ENCODE results near the gene FAM111B.

The FAM111B gene

DNA sequence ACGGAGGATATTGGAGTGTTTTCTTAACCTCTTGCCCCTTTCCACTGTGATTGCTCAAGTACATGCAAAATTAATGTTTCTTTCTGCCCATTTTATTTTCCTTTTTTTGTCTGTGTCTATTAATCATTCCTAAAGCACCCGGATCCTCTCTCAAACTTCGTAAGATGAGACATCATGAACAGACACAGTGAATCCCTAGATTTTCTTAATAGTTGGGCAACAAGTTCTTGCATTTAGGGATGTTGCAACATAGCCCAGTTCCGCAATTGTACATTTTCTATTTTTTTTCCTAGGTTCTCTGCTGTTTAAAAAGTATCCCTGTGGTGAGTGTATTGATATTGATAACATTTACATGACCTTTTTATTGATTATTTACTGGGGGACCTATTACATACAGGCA lies 38.5 kb downstream of the FAM111B start:
- peaks cover 9% of the 10 kb centered on the region for H3K9me3 ChIP-seq (ENCODE audit: severe bottlenecking)
- no peaks in the 10 kb centered on the region for H3K36me3 ChIP-seq
- no peak overlapping the region for H3K4me3 ChIP-seq (ENCODE audit: low read depth, low read length)
- TF ChIP-seq, protein P1, sequence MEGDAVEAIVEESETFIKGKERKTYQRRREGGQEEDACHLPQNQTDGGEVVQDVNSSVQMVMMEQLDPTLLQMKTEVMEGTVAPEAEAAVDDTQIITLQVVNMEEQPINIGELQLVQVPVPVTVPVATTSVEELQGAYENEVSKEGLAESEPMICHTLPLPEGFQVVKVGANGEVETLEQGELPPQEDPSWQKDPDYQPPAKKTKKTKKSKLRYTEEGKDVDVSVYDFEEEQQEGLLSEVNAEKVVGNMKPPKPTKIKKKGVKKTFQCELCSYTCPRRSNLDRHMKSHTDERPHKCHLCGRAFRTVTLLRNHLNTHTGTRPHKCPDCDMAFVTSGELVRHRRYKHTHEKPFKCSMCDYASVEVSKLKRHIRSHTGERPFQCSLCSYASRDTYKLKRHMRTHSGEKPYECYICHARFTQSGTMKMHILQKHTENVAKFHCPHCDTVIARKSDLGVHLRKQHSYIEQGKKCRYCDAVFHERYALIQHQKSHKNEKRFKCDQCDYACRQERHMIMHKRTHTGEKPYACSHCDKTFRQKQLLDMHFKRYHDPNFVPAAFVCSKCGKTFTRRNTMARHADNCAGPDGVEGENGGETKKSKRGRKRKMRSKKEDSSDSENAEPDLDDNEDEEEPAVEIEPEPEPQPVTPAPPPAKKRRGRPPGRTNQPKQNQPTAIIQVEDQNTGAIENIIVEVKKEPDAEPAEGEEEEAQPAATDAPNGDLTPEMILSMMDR (IDR thresholded peaks at IDR 0.05; ENCODE audit: low read depth, low read length): no peak
- H3K27ac ChIP-seq: no peak overlapping the region
- H3K27me3 ChIP-seq (ENCODE audit: insufficient read depth, low read depth, severe bottlenecking): peaks cover 81% of the 10 kb centered on the region
- no peak for DNase-seq

DNA sequence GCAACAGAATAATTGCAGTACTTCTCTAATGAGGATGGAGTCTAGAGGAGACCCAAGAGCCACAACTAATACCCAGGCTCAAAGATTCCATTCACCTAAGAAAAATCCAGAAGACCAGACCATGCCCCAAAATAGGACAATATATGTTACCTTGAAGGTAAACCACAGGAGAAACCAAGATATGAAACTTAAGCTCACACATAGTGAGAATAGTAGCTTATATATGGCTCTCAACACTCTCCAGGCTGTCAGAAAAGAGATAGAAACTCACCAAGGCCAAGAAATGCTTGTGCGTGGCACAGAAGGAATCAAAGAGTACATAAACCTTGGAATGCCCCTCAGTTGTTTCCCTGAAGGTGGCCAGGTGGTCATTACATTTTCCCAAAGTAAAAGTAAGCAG lies 44.7 kb downstream of the FAM111B start:
- Histone ChIP-seq H3K27ac (no peak overlapping the region), H3K9me3 (ENCODE audit: severe bottlenecking) (peaks cover 2% of the 10 kb centered on the region), H3K27me3 (ENCODE audit: insufficient read depth, low read depth, severe bottlenecking) (peaks cover 62% of the 10 kb centered on the region), H3K36me3 (no peaks in the 10 kb centered on the region), H3K4me3 (ENCODE audit: low read depth, low read length) (no peak overlapping the region)
- no peak for DNase-seq
- TF ChIP-seq, protein P1 (IDR thresholded peaks at IDR 0.05; ENCODE audit: low read depth, low read length): no peak

DNA sequence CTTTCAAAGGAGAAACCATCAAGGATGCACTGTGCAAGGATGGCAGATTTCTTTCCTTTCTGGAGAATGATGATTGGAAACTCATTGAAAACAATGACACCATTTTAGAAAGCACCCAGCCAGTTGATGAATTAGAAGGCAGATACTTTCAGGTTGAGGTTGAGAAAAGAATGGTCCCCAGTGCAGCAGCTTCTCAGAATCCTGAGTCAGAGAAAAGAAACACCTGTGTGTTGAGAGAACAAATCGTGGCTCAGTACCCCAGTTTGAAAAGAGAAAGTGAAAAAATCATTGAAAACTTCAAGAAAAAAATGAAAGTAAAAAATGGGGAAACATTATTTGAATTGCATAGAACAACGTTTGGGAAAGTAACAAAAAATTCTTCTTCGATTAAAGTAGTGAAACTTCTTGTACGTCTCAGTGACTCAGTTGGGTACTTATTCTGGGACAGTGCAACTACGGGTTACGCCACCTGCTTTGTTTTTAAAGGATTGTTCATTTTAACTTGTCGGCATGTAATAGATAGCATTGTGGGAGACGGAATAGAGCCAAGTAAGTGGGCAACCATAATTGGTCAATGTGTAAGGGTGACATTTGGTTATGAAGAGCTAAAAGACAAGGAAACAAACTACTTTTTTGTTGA lies 45.4 kb downstream of the FAM111B start:
- TF ChIP-seq, protein P1 (IDR thresholded peaks at IDR 0.05; ENCODE audit: low read depth, low read length): no peak

DNA sequence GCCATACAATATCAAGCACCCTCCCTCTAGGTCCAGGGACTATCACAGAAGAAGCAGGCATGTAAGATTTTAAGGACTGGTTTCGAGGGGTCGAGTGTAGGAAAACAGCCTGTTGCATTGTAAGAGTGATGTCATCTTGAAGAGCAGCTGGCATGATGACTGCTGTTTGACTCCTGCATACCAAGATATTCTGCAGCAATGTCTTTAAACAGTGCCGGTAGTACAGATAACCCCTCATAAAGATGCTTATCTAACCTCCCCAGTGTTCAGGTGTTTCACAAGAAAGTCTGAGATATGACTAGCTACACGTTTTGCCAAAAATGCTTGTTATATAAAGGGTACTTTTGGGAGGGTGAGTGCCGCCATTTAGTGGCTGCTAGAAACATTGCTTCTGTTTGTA lies 47.6 kb downstream of the FAM111B start:
- DNase-seq: no peak
- Histone ChIP-seq H3K9me3 (ENCODE audit: severe bottlenecking) (peaks cover 2% of the 10 kb centered on the region), H3K4me3 (ENCODE audit: low read depth, low read length) (no peak overlapping the region), H3K36me3 (no peaks in the 10 kb centered on the region), H3K27ac (no peak overlapping the region), H3K27me3 (ENCODE audit: insufficient read depth, low read depth, severe bottlenecking) (peaks cover 53% of the 10 kb centered on the region)
- TF ChIP-seq, protein P1 (IDR thresholded peaks at IDR 0.05; ENCODE audit: low read depth, low read length): no peak

More for the DNA sequence above, 45.4 kb downstream of the FAM111B start:
- no peak overlapping the region for H3K4me3 ChIP-seq (ENCODE audit: low read depth, low read length)
- peaks cover 2% of the 10 kb centered on the region for H3K9me3 ChIP-seq (ENCODE audit: severe bottlenecking)
- H3K27ac ChIP-seq: no peak overlapping the region
- H3K27me3 ChIP-seq (ENCODE audit: insufficient read depth, low read depth, severe bottlenecking): peaks cover 58% of the 10 kb centered on the region
- DNase-seq: no peak
- no peaks in the 10 kb centered on the region for H3K36me3 ChIP-seq

DNA sequence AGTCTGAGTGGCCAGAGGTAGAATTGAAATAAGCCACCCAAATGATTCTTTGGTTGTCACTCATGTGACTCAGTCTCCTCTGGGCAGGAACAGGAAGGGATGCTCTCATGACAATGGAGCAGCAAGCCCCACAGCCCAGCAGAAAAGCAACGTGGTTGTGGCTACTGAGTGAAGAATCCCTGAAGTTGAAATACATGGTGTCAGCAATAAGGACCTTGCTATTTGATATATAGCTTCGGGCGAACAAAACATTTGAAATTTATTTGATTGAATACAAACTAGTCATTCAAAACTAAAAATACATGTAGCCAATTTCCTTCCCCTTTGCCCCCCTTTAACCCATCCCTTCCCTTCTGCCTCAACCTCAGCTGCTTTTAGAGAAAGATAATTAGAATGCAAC lies 50.4 kb downstream of the FAM111B start:
- Histone ChIP-seq H3K36me3 (no peaks in the 10 kb centered on the region), H3K27ac (no peak overlapping the region), H3K4me3 (ENCODE audit: low read depth, low read length) (no peak overlapping the region), H3K27me3 (ENCODE audit: insufficient read depth, low read depth, severe bottlenecking) (peaks cover 49% of the 10 kb centered on the region), H3K9me3 (ENCODE audit: severe bottlenecking) (peaks cover 2% of the 10 kb centered on the region)
- DNase-seq: no peak
- TF ChIP-seq, protein P1 (IDR thresholded peaks at IDR 0.05; ENCODE audit: low read depth, low read length): no peak

All from WERI-Rb-1 (cell line).